ENCODE measurements around the gene CCK.

CCK gene

DNA sequence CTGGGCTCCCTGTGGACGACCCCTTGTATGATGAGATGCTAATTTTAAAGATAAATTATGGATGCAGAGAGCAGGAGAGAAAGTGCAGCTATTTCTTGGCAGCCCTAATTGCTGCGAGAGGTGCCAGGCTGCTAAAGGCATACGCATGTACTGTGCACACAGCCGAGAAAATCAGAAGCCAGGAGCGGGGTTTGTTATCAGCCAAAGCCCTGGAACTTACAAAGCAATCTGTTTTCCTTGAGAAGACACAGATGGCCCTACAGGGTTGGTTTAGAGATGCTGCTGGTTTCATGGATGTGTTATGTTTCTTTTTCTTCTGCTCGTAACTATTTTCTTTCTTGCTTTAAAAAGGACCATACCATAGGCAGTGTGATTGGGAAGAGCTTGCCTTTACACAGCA lies 11.7 kb upstream of the CCK start:
- ChIA-PET POLR2A (no interaction called here), CTCF (interaction anchor here (1.3 kb wide), 1 partner anchor 9 kb away, joined by 4 read pairs; no protein-coding TSS in a partner anchor)
- H3K4me1 ChIP-seq (ENCODE audit: control extremely low read depth in 1 of 4, control insufficient read depth in 4 of 4, insufficient read depth in 4 of 4, low read length in 3 of 4): peaks cover 0 to 4% (median 0%) of the 10 kb centered on the region in 4 experiments
- H3K27me3 ChIP-seq (replicated peaks in 2 of 5; ENCODE audit: control insufficient read depth in 4 of 5, insufficient read depth in 5 of 5, low read length in 4 of 5): peaks cover 0 to 5% (median 0%) of the 10 kb centered on the region in 5 experiments
- H3K4me3 ChIP-seq (ENCODE audit: control insufficient read depth in 1 of 7, extremely low read depth in 1 of 7, insufficient read depth in 4 of 7, low read depth in 2 of 7, low read length in 6 of 7): no peak overlapping the region
- no peaks in the 10 kb centered on the region for H3K36me3 ChIP-seq (ENCODE audit: control insufficient read depth in 4 of 4, insufficient read depth in 4 of 4, low read length in 3 of 4)
- DNase-seq: no peak
- WGBS (ENCODE audit: insufficient coverage): 90% methylated on average over 5 of the region's 6 CpGs
- H3K9me3 ChIP-seq (ENCODE audit: control extremely low read depth in 1 of 5, control insufficient read depth in 4 of 5, insufficient read depth in 2 of 5, low read depth in 1 of 5, low read length in 4 of 5): peaks cover 0 to 16% (median 9%) of the 10 kb centered on the region in 5 experiments
- H3K27ac ChIP-seq (ENCODE audit: insufficient read depth in 1 of 2, low read depth in 1 of 2, low read length in 2 of 2, poor library complexity in 1 of 2, severe bottlenecking in 2 of 2): no peak overlapping the region

DNA sequence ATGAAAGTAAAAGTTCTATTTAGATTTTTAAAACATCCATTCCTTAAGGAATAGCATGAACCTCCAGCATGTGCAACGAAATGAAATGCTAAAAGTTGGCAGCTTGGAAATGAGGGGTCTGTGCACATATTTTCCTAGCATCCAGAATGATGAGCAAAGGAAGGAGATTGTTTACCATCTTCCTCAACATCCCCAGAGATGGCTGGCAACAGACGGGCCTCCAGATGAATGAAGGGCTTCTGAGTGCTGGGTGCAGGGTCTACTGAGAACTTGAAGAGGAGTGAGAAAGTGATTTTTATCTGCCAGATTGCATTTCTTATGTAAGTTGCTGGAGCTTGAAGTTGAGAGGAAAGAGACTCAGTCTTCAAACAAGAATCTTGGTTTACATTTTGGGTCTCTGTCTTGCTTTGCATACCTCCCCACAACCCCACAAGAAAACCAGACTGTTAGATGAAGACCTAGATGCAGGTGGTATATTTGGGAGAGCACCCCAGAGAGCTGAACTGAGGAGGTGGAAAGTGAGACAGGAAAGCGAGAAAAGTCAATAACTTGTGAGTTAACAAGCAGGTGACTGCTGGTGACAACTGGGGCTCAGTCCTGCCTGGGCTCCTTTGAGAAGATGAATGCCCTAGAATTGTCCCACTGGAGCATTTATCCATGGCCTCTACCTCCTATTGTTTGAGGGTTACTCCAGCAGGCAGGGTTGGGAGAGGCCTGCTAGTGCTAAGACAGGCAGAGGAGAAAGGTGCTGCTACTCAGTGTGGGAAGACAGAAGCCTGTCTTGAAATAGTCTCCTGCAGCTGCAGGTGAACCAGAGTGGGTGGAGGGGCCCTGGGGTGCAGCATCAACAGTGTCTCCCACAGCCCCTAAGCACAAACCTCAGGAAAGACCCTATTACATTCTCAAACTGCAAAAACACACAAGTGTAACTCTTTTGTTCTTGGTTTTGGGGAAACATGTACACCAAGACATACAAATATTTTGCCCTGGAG lies 10.5 kb upstream of the CCK start:
- H3K4me3 ChIP-seq (ENCODE audit: control insufficient read depth in 1 of 7, extremely low read depth in 1 of 7, insufficient read depth in 4 of 7, low read depth in 2 of 7, low read length in 6 of 7): no peak overlapping the region
- peaks cover 0 to 19% (median 11%) of the 10 kb centered on the region in 5 experiments for H3K9me3 ChIP-seq (ENCODE audit: control extremely low read depth in 1 of 5, control insufficient read depth in 4 of 5, insufficient read depth in 2 of 5, low read depth in 1 of 5, low read length in 4 of 5)
- WGBS (ENCODE audit: insufficient coverage): 87% methylated on average over 3 of the region's 3 CpGs
- H3K4me1 ChIP-seq (ENCODE audit: control extremely low read depth in 1 of 4, control insufficient read depth in 4 of 4, insufficient read depth in 4 of 4, low read length in 3 of 4): peaks cover 0 to 4% (median 0%) of the 10 kb centered on the region in 4 experiments
- no peak for DNase-seq
- ChIA-PET CTCF (no interaction called here), POLR2A (no interaction called here)
- H3K27ac ChIP-seq (ENCODE audit: insufficient read depth in 1 of 2, low read depth in 1 of 2, low read length in 2 of 2, poor library complexity in 1 of 2, severe bottlenecking in 2 of 2): no peak overlapping the region
- no peaks in the 10 kb centered on the region for H3K36me3 ChIP-seq (ENCODE audit: control insufficient read depth in 4 of 4, insufficient read depth in 4 of 4, low read length in 3 of 4)
- H3K27me3 ChIP-seq (replicated peaks in 2 of 5; ENCODE audit: control insufficient read depth in 4 of 5, insufficient read depth in 5 of 5, low read length in 4 of 5): peaks cover 0 to 5% (median 2%) of the 10 kb centered on the region in 5 experiments

DNA sequence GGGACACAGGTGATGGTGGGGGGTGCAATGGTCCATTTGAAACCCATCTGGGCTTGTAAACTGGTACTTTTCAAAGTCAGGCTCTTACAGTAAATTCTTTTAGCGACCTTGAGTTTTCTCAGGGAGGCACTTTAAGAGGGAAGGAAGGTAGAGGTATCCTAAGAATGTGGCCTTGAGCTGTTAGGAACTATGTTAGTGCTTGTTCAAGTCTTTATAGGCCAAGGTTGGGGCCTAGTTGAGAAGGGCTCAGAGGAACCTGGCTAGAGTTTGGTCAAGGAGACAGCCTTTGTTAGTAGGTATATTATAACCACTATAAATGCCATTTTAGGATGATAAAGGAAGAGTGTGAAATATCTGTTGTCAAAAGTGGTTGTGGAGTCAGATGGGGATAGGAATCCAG lies 9.2 kb upstream of the CCK start:
- Histone ChIP-seq H3K36me3 (ENCODE audit: control insufficient read depth in 4 of 4, insufficient read depth in 4 of 4, low read length in 3 of 4) (no peaks in the 10 kb centered on the region), H3K27me3 (replicated peaks in 2 of 5; ENCODE audit: control insufficient read depth in 4 of 5, insufficient read depth in 5 of 5, low read length in 4 of 5) (peaks cover 0 to 14% (median 2%) of the 10 kb centered on the region in 5 experiments), H3K27ac (ENCODE audit: insufficient read depth in 1 of 2, low read depth in 1 of 2, low read length in 2 of 2, poor library complexity in 1 of 2, severe bottlenecking in 2 of 2) (no peak overlapping the region), H3K9me3 (ENCODE audit: control extremely low read depth in 1 of 5, control insufficient read depth in 4 of 5, insufficient read depth in 2 of 5, low read depth in 1 of 5, low read length in 4 of 5) (peaks cover 0 to 15% (median 8%) of the 10 kb centered on the region in 5 experiments), H3K4me1 (ENCODE audit: control extremely low read depth in 1 of 4, control insufficient read depth in 4 of 4, insufficient read depth in 4 of 4, low read length in 3 of 4) (peaks cover 0 to 4% (median 0%) of the 10 kb centered on the region in 4 experiments), H3K4me3 (ENCODE audit: control insufficient read depth in 1 of 7, extremely low read depth in 1 of 7, insufficient read depth in 4 of 7, low read depth in 2 of 7, low read length in 6 of 7) (no peak overlapping the region)
- 100% methylated on average over 1 of the region's 1 CpG for WGBS (ENCODE audit: insufficient coverage)
- ChIA-PET POLR2A (no interaction called here), CTCF (no interaction called here)
- no peak for DNase-seq

DNA sequence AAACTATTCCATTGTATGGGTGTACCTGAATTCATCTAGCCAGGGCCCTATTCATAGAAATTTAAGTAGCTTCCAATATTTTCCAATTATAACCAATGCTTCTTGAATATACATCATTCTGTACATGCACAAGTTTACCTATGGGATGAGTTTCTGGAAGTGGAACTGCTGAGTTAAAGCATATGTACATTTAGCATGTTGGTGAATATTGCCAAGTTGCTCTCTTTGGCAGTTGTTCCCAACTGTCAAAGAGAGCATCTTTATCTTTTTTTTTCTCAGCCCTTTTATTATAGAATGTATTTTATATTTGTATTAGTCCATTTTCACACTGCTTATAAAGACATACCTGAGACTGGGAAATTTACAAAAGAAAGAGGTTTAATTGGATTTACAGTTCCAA lies 8.3 kb upstream of the CCK start:
- Histone ChIP-seq H3K9me3 (ENCODE audit: control extremely low read depth in 1 of 5, control insufficient read depth in 4 of 5, insufficient read depth in 2 of 5, low read depth in 1 of 5, low read length in 4 of 5) (peaks cover 0 to 8% (median 2%) of the 10 kb centered on the region in 5 experiments), H3K4me3 (ENCODE audit: control insufficient read depth in 1 of 7, extremely low read depth in 1 of 7, insufficient read depth in 4 of 7, low read depth in 2 of 7, low read length in 6 of 7) (no peak overlapping the region), H3K27ac (ENCODE audit: insufficient read depth in 1 of 2, low read depth in 1 of 2, low read length in 2 of 2, poor library complexity in 1 of 2, severe bottlenecking in 2 of 2) (no peak overlapping the region), H3K36me3 (ENCODE audit: control insufficient read depth in 4 of 4, insufficient read depth in 4 of 4, low read length in 3 of 4) (no peaks in the 10 kb centered on the region), H3K27me3 (replicated peaks in 2 of 5; ENCODE audit: control insufficient read depth in 4 of 5, insufficient read depth in 5 of 5, low read length in 4 of 5) (peaks cover 0 to 20% (median 6%) of the 10 kb centered on the region in 5 experiments), H3K4me1 (ENCODE audit: control extremely low read depth in 1 of 4, control insufficient read depth in 4 of 4, insufficient read depth in 4 of 4, low read length in 3 of 4) (peaks cover 0 to 4% (median 0%) of the 10 kb centered on the region in 4 experiments)
- POLR2A ChIA-PET: no interaction called here
- CTCF ChIA-PET: no interaction called here
- no peak for DNase-seq

DNA sequence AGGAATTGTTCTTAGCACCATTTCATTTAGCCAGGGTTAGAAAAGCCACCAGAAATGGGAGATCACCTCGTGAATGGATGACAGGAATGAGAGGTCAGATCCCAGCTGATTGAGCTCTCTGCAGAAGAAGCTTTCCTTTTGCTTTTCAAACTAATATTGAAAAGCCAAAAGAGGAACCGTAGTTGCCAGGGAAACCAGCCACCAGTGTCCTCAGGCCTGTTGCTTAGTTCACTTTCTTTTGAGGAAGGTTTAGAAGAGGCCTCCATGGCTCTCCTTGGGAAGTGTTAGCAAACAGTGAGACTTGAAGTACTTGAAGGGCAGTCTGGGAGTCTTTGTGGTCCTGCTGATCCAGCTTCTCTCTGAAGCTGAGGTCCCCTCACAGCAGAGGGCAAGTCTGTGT lies 7.4 kb upstream of the CCK start:
- WGBS (ENCODE audit: insufficient coverage): 54% methylated on average over 2 of the region's 2 CpGs
- no peaks in the 10 kb centered on the region for H3K36me3 ChIP-seq (ENCODE audit: control insufficient read depth in 4 of 4, insufficient read depth in 4 of 4, low read length in 3 of 4)
- peaks cover 0 to 10% (median 2%) of the 10 kb centered on the region in 5 experiments for H3K9me3 ChIP-seq (ENCODE audit: control extremely low read depth in 1 of 5, control insufficient read depth in 4 of 5, insufficient read depth in 2 of 5, low read depth in 1 of 5, low read length in 4 of 5)
- peaks cover 0 to 4% (median 0%) of the 10 kb centered on the region in 4 experiments for H3K4me1 ChIP-seq (ENCODE audit: control extremely low read depth in 1 of 4, control insufficient read depth in 4 of 4, insufficient read depth in 4 of 4, low read length in 3 of 4)
- no peak overlapping the region for H3K27ac ChIP-seq (ENCODE audit: insufficient read depth in 1 of 2, low read depth in 1 of 2, low read length in 2 of 2, poor library complexity in 1 of 2, severe bottlenecking in 2 of 2)
- CTCF ChIA-PET: interaction anchor here (2.8 kb wide), 1 partner anchor 11 kb away, joined by 9 read pairs; no protein-coding TSS in a partner anchor
- DNase-seq: peak in 2 of 3 donors; percentile 42 to 48
- H3K4me3 ChIP-seq (ENCODE audit: control insufficient read depth in 1 of 7, extremely low read depth in 1 of 7, insufficient read depth in 4 of 7, low read depth in 2 of 7, low read length in 6 of 7): no peak overlapping the region
- H3K27me3 ChIP-seq (replicated peaks in 2 of 5; ENCODE audit: control insufficient read depth in 4 of 5, insufficient read depth in 5 of 5, low read length in 4 of 5): peaks cover 0 to 29% (median 10%) of the 10 kb centered on the region in 5 experiments
- POLR2A ChIA-PET: no interaction called here

DNA sequence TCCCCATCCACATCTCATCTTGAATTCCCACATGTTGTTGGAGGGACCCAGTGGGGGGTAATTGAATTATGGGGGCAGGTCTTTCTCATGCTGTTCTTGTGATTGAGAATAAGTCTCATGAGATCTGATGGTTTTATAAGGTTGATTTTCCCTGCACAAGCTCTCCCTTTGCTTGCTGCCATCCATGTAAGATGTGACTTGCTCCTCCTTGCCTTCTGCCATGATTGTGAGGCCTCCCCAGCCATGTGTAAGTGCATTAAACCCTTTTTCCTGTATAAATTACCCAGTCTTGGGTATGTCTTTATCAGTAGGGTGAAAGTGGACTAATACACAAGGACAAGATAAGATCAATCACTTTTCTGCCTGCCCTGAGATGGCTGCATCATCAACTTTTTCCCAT lies 5.8 kb upstream of the CCK start:
- CTCF ChIA-PET: interaction anchor here (2.8 kb wide), 1 partner anchor 9 kb away, joined by 9 read pairs; no protein-coding TSS in a partner anchor
- peaks cover 0 to 10% (median 2%) of the 10 kb centered on the region in 5 experiments for H3K9me3 ChIP-seq (ENCODE audit: control extremely low read depth in 1 of 5, control insufficient read depth in 4 of 5, insufficient read depth in 2 of 5, low read depth in 1 of 5, low read length in 4 of 5)
- peaks cover 0 to 4% (median 0%) of the 10 kb centered on the region in 4 experiments for H3K4me1 ChIP-seq (ENCODE audit: control extremely low read depth in 1 of 4, control insufficient read depth in 4 of 4, insufficient read depth in 4 of 4, low read length in 3 of 4)
- H3K27ac ChIP-seq (ENCODE audit: insufficient read depth in 1 of 2, low read depth in 1 of 2, low read length in 2 of 2, poor library complexity in 1 of 2, severe bottlenecking in 2 of 2): no peak overlapping the region
- no peak overlapping the region for H3K4me3 ChIP-seq (ENCODE audit: control insufficient read depth in 1 of 7, extremely low read depth in 1 of 7, insufficient read depth in 4 of 7, low read depth in 2 of 7, low read length in 6 of 7)
- H3K27me3 ChIP-seq (replicated peaks in 2 of 5; ENCODE audit: control insufficient read depth in 4 of 5, insufficient read depth in 5 of 5, low read length in 4 of 5): peaks cover 3 to 42% (median 13%) of the 10 kb centered on the region in 5 experiments
- POLR2A ChIA-PET: no interaction called here
- H3K36me3 ChIP-seq (ENCODE audit: control insufficient read depth in 4 of 4, insufficient read depth in 4 of 4, low read length in 3 of 4): no peaks in the 10 kb centered on the region
- no peak for DNase-seq

DNA sequence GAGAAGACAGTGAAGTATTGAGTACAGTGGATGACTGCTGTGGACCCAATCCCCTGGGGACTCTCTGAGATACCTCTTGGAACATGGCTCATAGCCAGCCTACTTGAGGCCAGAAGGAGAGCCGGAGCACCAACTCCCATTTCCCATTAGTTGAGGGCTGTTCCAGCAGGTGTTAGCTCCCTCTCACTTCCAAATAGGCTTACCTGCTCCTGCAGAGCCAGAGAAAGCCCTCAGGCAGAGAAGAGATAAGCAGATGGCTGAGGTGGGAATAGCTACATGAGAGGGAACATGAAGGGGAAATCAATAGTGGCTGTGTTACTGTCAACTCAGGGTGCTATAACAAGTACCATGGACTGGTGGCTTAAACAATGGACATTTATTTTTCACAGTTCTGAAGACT lies 4.6 kb upstream of the CCK start:
- peaks cover 3 to 50% (median 13%) of the 10 kb centered on the region in 5 experiments for H3K27me3 ChIP-seq (replicated peaks in 2 of 5; ENCODE audit: control insufficient read depth in 4 of 5, insufficient read depth in 5 of 5, low read length in 4 of 5)

More for the DNA sequence above, 4.6 kb upstream of the CCK start:
- no peak overlapping the region for H3K27ac ChIP-seq (ENCODE audit: insufficient read depth in 1 of 2, low read depth in 1 of 2, low read length in 2 of 2, poor library complexity in 1 of 2, severe bottlenecking in 2 of 2)
- CTCF ChIA-PET: interaction anchor here (1.8 kb wide), 1 partner anchor 173 kb away, joined by 5 read pairs; no protein-coding TSS in a partner anchor
- H3K4me3 ChIP-seq (ENCODE audit: control insufficient read depth in 1 of 7, extremely low read depth in 1 of 7, insufficient read depth in 4 of 7, low read depth in 2 of 7, low read length in 6 of 7): no peak overlapping the region
- POLR2A ChIA-PET: no interaction called here
- H3K4me1 ChIP-seq (ENCODE audit: control extremely low read depth in 1 of 4, control insufficient read depth in 4 of 4, insufficient read depth in 4 of 4, low read length in 3 of 4): peaks cover 0 to 4% (median 0%) of the 10 kb centered on the region in 4 experiments
- no peaks in the 10 kb centered on the region for H3K36me3 ChIP-seq (ENCODE audit: control insufficient read depth in 4 of 4, insufficient read depth in 4 of 4, low read length in 3 of 4)
- no CpG with 5 or more reads among the region's 1 CpG for WGBS (ENCODE audit: insufficient coverage)
- peaks cover 0 to 10% (median 2%) of the 10 kb centered on the region in 5 experiments for H3K9me3 ChIP-seq (ENCODE audit: control extremely low read depth in 1 of 5, control insufficient read depth in 4 of 5, insufficient read depth in 2 of 5, low read depth in 1 of 5, low read length in 4 of 5)
- no peak for DNase-seq
